HG03066 (cell line): Measurements from ENCODE around the gene SULT2B1.

ENCODE experiments used
- ATAC-seq: cut with Tn5 transposase; IDR thresholded peaks from one replicate; pipeline ENCODE4 v1.9.1; 2021; ENCODE audit warnings: low read depth; ENCODE audit not compliant: unreplicated experiment

Gene SULT2B1

DNA sequence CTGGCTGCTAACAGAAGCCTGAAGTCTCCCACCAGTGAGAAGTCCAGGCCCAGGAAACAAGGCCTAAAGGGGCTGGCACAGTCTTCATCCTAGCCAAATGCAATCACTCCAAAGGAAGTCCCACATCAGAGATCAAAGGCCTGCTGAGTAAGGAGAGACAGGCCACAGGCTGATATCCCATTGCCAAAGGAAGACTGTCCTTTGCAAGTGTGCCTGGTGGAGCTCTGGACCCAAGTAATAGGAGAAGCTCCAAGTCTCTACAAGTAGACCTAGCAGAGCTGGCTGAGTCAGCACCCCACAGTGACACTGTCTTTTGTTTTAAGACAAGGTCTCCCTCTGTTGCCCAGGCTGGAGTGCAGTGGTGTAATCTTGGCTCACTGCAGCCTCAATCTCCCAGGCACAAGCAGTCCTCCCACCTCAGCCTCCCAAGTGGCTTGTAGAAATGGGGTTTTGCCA is 80.7 kb downstream of the SULT2B1 start:
- no peak for ATAC-seq

DNA sequence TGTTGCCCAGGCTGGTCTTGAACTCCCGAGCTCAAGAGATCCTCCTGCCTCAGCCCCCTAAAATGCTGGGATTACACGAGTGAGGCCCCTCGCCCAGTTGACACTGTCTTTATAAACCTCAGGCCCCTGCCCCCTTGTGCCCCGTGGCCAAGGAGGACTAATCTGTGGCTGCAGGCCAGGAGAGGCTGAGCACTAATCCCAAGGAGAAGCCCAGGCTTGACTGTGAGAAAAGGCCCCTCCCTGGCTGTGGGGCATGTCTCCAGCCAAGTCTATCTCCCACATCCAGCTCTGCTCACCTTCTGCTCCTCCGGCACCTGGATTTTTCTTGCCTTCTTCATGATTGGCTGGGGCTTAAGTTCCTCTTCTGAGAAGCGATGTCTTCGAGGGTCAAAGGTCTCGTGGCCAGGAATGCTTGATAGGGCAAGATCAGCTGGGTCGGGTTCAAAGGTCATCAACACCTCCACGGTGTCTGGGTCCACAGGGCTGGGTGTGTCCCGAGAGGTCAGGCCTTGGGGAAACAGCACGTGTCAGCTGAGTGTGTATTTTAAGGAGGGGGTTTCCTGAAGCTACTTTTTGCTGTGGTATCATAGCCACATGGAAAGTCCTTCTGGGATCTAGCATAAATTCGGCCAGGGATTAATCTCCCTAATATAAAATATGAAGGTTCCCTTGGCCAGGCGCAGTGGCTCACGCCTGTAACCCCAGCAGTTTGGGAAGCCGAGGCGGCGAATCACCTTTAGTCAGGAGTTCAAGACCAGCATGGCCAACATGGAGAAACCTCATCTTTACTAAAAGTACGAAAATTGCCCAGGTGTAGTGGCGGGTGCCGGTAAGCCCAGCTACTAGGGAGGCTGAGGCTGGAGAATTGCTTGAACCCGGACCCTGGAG is 81.4 kb downstream of the SULT2B1 start:
- ATAC-seq, result no peak

- ATAC-seq, result no peak
These were observed 82.0 kb downstream of the SULT2B1 start for GRCh38 chr19:48634036-48634342.

- ATAC-seq, result peak; percentile 29
These were observed 82.7 kb downstream of the SULT2B1 start for GRCh38 chr19:48634424-48635262.

DNA sequence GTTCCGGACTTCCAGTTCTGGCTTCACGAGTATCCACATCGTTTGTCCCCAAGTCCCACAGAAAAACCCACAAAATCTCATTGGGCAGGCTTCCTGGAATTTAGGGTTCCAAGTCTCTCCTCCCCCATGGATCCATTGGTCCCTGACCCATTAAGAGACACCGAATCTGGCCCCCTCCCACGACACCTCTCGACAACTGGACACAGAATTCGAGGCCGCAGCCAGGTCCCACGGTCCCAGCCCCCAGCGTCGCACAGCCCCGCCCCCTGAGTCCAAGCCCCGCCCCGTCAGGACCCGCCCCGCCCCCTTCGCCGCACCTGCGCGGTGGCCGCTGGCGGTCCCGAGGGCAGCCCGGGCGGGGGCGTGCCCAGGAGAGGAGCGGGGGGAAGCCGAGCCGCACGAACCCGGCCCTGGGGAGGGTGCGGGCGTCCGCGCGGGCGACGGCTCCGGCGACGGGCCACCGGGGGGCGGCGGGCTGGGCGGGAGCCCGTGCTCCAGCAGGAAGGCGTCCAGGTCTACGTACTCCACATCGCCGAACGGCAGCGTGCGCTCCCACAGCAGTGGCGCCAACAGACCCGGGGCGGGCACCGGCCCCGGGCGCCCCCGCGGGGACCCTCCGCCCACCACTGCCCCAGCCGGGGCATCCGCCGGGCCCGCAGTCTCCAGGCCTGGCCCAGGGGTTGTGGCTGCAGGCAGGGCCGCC is 83.4 kb downstream of the SULT2B1 start:
- no peak for ATAC-seq

- ATAC-seq, result no peak
These were observed 84.2 kb downstream of the SULT2B1 start for GRCh38 chr19:48635966-48636858.

GRCh38 chr19:48636859-48637448 is 85.0 kb downstream of the SULT2B1 start, which contains the start of gene DBP:
DBP (minus strand) TSS chr19:48637379; CDS start chr19:48636994, 385 bp downstream.
- ATAC-seq, result no peak

DNA sequence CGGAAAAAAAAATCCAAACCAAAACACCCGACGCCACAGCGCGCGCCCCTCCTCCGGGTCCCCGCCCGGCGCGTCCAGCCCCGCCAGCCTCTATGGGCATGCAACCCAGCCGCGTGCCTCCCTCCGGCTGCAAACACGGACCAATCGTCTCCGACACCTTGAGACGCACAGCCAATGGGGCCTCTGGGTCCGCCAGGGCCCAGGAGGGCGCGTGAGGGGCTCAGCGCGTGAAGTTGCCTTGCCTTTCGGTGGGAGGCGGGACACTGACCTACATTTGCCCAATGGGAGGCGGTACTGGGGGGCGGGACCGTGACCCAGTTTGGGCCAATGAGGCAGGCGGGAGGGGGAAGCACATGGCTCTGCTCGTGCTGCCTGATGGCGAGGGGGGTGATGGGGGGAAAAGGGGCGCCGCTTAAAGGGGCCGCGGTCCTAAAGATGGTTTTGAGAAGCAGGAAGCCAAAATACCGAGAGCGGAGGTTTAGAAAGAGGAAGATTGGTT is 85.5 kb downstream of the SULT2B1 start:
- ATAC-seq, result peak; percentile 67

GRCh38 chr19:48637948-48638830 is 86.2 kb downstream of the SULT2B1 start:
- peak; percentile 18 for ATAC-seq

DNA sequence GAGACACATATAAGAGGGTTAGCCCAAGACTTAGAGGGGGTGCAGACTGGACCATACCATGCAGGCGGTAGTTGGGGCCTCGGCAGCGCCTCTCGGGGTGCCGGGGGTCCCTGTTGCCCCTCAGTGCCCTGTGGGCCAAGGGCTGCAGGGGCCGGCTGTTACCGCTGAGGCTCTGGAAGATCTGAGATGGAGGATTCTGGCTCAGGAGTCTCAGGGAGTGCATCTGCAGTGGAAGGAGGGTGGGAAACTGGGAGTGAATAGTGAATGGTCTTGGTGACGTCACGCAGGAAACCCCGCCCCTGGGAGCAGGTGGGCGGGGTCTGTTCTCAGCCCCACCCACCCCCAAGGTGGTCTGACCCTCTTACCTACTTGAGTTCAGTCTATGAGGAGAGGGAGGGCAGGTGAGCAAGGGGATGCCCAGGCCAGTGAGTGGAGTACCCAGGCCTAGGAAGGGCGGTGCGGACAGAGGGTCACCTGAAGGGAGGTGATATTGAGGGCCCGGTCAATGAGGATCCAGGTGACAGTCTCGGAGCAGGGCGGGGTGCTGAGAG is 86.9 kb downstream of the SULT2B1 start:
- no peak for ATAC-seq

DNA sequence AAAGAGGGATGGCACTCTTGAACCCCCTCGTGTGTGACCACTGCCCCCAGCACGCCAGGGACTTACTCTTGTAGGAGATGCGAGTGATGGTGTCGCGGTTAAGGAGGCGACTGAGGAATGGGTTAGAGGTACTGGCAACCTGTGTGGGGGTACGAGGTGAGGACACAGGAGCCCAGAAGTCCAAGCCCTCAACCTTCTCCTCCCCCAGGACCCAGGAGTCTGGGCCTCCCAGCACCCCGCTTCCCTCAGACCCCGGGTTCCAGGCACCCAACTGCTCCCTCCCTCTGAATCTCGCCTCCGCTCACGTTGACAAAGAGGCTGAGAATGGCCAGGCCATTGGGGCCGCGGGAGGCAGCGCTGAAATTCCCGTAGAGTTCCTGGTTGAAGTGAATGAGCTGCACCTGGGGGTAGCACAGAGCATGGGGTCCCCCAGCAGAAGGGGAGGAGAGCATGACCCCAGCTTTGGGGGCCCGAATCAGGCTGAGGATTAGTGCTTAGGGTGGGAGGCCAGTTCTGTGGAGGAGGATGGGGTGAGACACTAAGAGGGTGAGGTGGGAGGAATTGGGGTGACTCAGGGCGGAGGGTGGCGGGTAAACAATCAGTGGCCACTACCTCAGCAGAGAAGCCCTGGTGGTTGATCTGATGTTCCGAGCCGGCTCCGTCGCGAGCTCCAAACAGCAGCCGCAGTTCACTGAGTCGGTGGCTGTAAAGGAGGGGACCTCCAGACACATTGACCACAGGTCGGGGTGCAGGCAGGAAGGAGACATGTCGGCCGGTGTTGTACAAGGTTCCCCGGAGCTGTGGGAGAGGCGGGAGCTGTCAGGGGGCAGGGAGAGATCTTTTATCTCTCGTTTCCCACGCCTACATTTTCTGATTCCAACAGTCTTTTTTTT is 87.8 kb downstream of the SULT2B1 start:
- ATAC-seq, result no peak

DNA sequence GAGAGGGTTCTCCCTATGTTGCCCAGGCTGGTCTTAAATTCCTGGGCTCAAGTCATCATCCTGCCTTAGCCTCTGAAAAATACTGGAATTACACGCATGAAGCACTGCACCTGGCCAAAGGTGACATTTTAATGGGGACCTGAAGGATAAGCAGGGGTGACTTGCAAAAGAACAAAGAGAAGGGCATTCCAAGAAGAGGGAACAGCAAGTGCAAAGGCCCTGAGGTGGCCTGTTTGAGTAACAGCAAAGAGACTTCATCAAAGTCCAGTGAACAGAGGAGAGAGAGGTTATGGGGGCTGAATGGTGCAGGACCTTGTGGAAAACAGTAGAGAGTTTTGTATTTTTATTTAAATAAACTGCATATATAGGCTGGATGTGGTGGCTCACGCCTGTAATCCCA is 89.9 kb downstream of the SULT2B1 start:
- ATAC-seq, result no peak

DNA sequence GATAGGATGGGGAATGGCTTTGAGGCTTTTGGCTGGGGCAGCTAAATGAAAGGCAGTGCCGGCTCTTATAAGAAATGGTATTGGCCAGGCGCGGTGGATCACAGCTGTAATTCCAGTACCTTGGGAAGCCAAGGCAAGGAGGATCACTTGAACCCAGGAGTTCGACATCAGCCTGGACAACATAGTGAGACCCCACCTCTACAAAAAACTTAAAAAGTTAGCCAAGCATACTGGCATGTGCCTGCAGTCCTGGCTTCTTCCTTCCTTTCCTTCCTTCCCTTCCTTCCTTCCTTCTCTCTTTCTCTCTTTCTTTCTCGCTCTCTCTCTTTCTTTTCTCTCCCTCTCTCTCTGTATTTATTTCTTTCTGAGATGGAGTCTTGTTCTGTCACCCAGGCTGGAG is 90.9 kb downstream of the SULT2B1 start:
- ATAC-seq, result no peak

DNA sequence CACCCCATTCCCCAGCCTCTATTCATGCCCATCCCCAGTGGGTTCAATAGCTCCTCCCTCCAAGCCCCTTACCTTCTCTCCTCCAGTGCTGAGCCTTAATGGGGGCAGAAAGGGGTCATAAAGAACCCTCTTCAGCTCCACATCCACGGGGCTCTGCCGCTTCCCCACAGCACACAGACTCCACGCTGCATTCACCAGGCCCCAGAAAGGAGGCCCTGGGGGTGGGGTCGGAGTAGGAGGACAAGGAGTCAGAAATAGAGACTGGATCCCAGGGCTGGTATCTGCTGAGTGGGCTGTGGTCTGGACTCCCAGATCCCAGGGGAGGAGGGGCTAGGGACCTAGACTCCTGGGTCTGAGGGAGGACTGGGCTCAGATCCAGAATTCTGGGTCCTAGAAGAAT is 92.4 kb downstream of the SULT2B1 start:
- ATAC-seq, result no peak

GRCh38 chr19:48644839-48645619 is 93.1 kb downstream of the SULT2B1 start:
- no peak for ATAC-seq

- no peak for ATAC-seq
These were observed 93.6 kb downstream of the SULT2B1 start for GRCh38 chr19:48645620-48646000.
